Measurements from ENCODE around the gene PLXNC1. TPM values are rescaled to one million over a fixed set of nuclear protein-coding genes. Genes with fewer than 3 reads are reported as not detected.

The PLXNC1 gene
- total RNA-seq, 5 donors from 2014 or later (not counting 1 experiment from before 2014, with no cell fraction given), result 12.9 to 23.9 (median 19.2) TPM

DNA sequence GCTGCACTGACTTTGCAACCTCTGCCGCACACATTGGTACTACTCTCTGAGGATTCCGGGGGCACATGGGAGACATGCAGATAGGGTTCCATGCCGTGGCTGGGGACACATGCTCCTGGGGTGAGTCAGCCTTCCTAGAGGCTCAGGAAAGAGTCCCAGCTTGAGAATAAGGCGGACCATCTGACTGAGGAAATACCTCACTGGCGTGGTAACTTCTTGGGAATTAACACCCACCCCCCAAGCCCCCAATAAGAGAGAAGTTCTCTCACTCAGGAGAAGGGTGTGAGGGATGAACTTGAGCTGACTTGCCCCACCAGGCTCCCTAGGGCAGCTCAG lies 23.2 kb downstream of the PLXNC1 start:
- Mint-ChIP-seq H3K27ac (no peak overlapping the region), H3K4me3 (no peak overlapping the region), H3K9me3 (no peaks in the 10 kb centered on the region), H3K4me1 (peaks cover 52 to 74% (median 74%) of the 10 kb centered on the region in 3 donors), H3K36me3 (peaks cover 13% of the 10 kb centered on the region), H3K27me3 (no peaks in the 10 kb centered on the region)
- Histone ChIP-seq H3K4me3 (ENCODE audit: control insufficient read depth in 1 of 2, extremely low read depth in 1 of 2, low read length in 1 of 2) (no peak overlapping the region), H3K9me3 (no peaks in the 10 kb centered on the region), H3K4me1 (ENCODE audit: control insufficient read depth in 1 of 2, extremely low read depth in 1 of 2, insufficient read depth in 2 of 2, low read length in 2 of 2) (peaks cover 22 to 29% of the 10 kb centered on the region in 2 experiments), H3K27me3 (replicated peaks in 1 of 2; ENCODE audit: control insufficient read depth in 2 of 2, extremely low read depth in 1 of 2, insufficient read depth in 2 of 2, low read length in 1 of 2) (no peaks in the 10 kb centered on the region), H3K27ac (ENCODE audit: low read length) (no peak overlapping the region), H3K36me3 (ENCODE audit: control insufficient read depth in 2 of 2, extremely low read depth in 1 of 2, insufficient read depth in 1 of 2, low read length in 1 of 2) (no peaks in the 10 kb centered on the region)
- CTCF ChIA-PET, result interaction anchor here (0.6 to 0.8 kb wide), 2 partner anchors 37 to 133 kb away, joined by 3 to 6 read pairs; no protein-coding TSS in a partner anchor
- DNase-seq (no peak), ATAC-seq (replicated peaks in 1 of 4) (no peak)
- 100% methylated on average over 1 of the region's 5 CpGs for WGBS (ENCODE audit: insufficient coverage)
- POLR2A ChIA-PET, result no interaction called here

- DNase-seq (peak in 1 of 35 experiments; percentile 11), ATAC-seq (replicated peaks in 1 of 4) (peak in 2 of 4 experiments; percentile 28 to 46)
- Mint-ChIP-seq H3K27ac (peak overlapping the region in 1 of 2 donors; percentile 7), H3K27me3 (no peaks in the 10 kb centered on the region), H3K36me3 (peaks cover 13% of the 10 kb centered on the region), H3K4me1 (peaks cover 52 to 74% (median 74%) of the 10 kb centered on the region in 3 donors), H3K9me3 (no peaks in the 10 kb centered on the region), H3K4me3 (no peak overlapping the region)
- Histone ChIP-seq H3K27me3 (replicated peaks in 1 of 2; ENCODE audit: control insufficient read depth in 2 of 2, extremely low read depth in 1 of 2, insufficient read depth in 2 of 2, low read length in 1 of 2) (no peaks in the 10 kb centered on the region), H3K4me1 (ENCODE audit: control insufficient read depth in 1 of 2, extremely low read depth in 1 of 2, insufficient read depth in 2 of 2, low read length in 2 of 2) (peaks cover 22 to 29% of the 10 kb centered on the region in 2 experiments), H3K36me3 (ENCODE audit: control insufficient read depth in 2 of 2, extremely low read depth in 1 of 2, insufficient read depth in 1 of 2, low read length in 1 of 2) (no peaks in the 10 kb centered on the region), H3K4me3 (ENCODE audit: control insufficient read depth in 1 of 2, extremely low read depth in 1 of 2, low read length in 1 of 2) (no peak overlapping the region), H3K27ac (ENCODE audit: low read length) (no peak overlapping the region), H3K9me3 (no peaks in the 10 kb centered on the region)
- POLR2A ChIA-PET, result no interaction called here
- CTCF ChIA-PET, result interaction anchor here (0.6 to 0.8 kb wide), 2 partner anchors 37 to 133 kb away, joined by 3 to 6 read pairs; no protein-coding TSS in a partner anchor
- no CpG with 5 or more reads among the region's 5 CpGs for WGBS (ENCODE audit: insufficient coverage)
Measured at GRCh38 chr12:94172031-94172430, 23.7 kb downstream of the PLXNC1 start.

DNA sequence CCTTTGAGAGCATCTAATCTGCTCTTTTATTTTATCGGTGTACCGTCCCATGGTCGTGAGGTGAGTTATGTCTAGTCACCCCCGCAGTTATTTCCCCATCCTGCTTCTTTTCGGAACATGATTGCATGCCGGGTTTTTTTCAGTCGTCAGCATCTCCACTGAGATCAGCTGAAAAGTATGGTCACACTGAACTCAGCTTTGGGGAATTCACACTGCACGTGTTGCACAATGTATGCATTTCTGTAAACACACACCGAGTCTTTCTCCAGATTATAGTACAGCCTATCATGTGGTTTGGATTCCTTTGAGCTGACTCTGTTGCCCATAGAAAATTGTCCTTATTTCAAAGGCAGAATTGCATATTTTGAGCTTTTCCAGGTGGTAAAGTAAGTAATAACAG lies 24.6 kb downstream of the PLXNC1 start:
- no peak overlapping the region for H3K27ac Mint-ChIP-seq
- Histone ChIP-seq H3K9me3 (no peaks in the 10 kb centered on the region), H3K4me1 (ENCODE audit: control insufficient read depth in 1 of 2, extremely low read depth in 1 of 2, insufficient read depth in 2 of 2, low read length in 2 of 2) (peaks cover 22 to 29% of the 10 kb centered on the region in 2 experiments), H3K36me3 (ENCODE audit: control insufficient read depth in 2 of 2, extremely low read depth in 1 of 2, insufficient read depth in 1 of 2, low read length in 1 of 2) (no peaks in the 10 kb centered on the region), H3K27ac (ENCODE audit: low read length) (no peak overlapping the region), H3K27me3 (replicated peaks in 1 of 2; ENCODE audit: control insufficient read depth in 2 of 2, extremely low read depth in 1 of 2, insufficient read depth in 2 of 2, low read length in 1 of 2) (no peaks in the 10 kb centered on the region), H3K4me3 (ENCODE audit: control insufficient read depth in 1 of 2, extremely low read depth in 1 of 2, low read length in 1 of 2) (no peak overlapping the region)
- peaks cover 0 to 1% (median under 1%) of the 10 kb centered on the region in 3 donors for H3K9me3 Mint-ChIP-seq
- peak in 1 of 35 experiments; percentile 27 for DNase-seq
- no peak overlapping the region for H3K4me3 Mint-ChIP-seq
- CTCF ChIA-PET, result interaction anchor here in 1 of 2 donors (0.7 kb wide), 1 partner anchor 420 kb away, joined by 4 read pairs; no protein-coding TSS in a partner anchor
- POLR2A ChIA-PET, result no interaction called here
- 84% methylated on average over 8 of the region's 9 CpGs for WGBS (ENCODE audit: insufficient coverage)
- H3K27me3 Mint-ChIP-seq, result no peaks in the 10 kb centered on the region
- H3K4me1 Mint-ChIP-seq, result peaks cover 52 to 74% (median 67%) of the 10 kb centered on the region in 3 donors
- H3K36me3 Mint-ChIP-seq, result peaks cover 22% of the 10 kb centered on the region
- ATAC-seq (replicated peaks in 1 of 4), result no peak

DNA sequence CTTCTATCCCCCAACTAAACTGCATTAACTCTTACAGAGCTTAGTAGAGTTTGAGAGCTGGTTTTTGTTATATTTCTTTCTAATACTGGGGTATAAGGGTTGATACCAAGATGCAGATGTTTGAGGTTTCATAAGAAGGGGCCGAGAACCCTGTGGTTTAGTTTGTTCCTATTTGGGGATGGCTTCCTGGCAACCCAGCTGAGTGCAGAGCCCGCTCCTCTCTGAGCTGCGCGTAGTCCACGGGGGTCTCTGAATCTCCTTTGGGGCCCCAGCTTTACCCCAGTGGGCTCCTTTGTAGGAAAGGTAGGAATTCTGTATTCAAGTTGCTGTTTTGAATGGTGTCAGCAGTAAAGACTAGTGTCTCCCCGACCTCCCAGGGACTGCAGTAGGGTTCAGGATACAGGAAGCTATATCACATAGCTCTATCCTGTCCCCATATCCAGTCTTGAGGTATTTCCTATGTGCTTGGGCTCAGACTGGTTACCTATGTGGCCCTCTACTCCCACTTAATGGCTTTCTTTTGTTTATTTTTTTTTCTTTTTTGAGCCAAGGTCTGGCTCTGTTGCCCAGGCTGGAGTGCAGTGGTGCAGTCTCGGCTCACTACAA lies 25.4 kb downstream of the PLXNC1 start:
- Mint-ChIP-seq H3K27ac (peak overlapping the region in 1 of 2 donors; percentile 73), H3K4me1 (peaks cover 52 to 66% (median 59%) of the 10 kb centered on the region in 3 donors), H3K4me3 (peak overlapping the region in 1 of 3 donors; percentile 46), H3K9me3 (peaks cover 0 to 6% (median 5%) of the 10 kb centered on the region in 3 donors), H3K36me3 (peaks cover 28% of the 10 kb centered on the region), H3K27me3 (no peaks in the 10 kb centered on the region)
- Histone ChIP-seq H3K27me3 (replicated peaks in 1 of 2; ENCODE audit: control insufficient read depth in 2 of 2, extremely low read depth in 1 of 2, insufficient read depth in 2 of 2, low read length in 1 of 2) (no peaks in the 10 kb centered on the region), H3K27ac (ENCODE audit: low read length) (no peak overlapping the region), H3K4me1 (ENCODE audit: control insufficient read depth in 1 of 2, extremely low read depth in 1 of 2, insufficient read depth in 2 of 2, low read length in 2 of 2) (peaks cover 22 to 29% of the 10 kb centered on the region in 2 experiments), H3K4me3 (ENCODE audit: control insufficient read depth in 1 of 2, extremely low read depth in 1 of 2, low read length in 1 of 2) (peak overlapping the region in 1 of 2 donors; percentile 0), H3K36me3 (ENCODE audit: control insufficient read depth in 2 of 2, extremely low read depth in 1 of 2, insufficient read depth in 1 of 2, low read length in 1 of 2) (no peaks in the 10 kb centered on the region), H3K9me3 (no peaks in the 10 kb centered on the region)
- ChIA-PET CTCF (interaction anchor here (0.5 to 0.7 kb wide), 4 partner anchors 80 to 1288 kb away, joined by 3 to 6 read pairs (median 4); no protein-coding TSS in a partner anchor), POLR2A (no interaction called here)
- ATAC-seq (replicated peaks in 1 of 4) (peak in 1 of 4 experiments; percentile 59), DNase-seq (peak in 2 of 35 experiments; percentile 12 to 25)
- 30% methylated on average over 2 of the region's 7 CpGs for WGBS (ENCODE audit: insufficient coverage)

DNA sequence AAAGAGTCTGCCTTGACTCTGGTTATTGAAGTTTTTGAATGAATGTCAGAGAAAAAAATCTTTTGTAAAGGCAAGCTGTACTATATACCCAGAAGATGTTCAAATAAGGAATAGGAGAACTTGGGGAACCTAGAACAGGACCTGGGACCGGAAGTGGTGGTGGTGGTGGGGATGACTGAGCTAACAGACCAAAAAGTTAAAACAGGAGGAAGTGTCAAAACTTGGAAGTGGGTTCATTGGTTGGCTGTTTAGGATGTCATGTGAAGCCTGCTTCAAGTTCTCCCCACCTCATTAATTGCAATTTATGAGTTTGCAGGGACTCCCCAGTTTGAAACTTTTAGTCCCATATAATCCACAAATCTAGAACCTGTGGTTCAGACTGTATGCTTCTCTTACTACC lies 26.2 kb downstream of the PLXNC1 start:
- DNase-seq (peak in 26 of 35 experiments; percentile 2 to 62 (median 18)), ATAC-seq (replicated peaks in 1 of 4) (peak; percentile 7 to 71 (median 66))
- Histone ChIP-seq H3K4me1 (ENCODE audit: control insufficient read depth in 1 of 2, extremely low read depth in 1 of 2, insufficient read depth in 2 of 2, low read length in 2 of 2) (peaks cover 20 to 26% of the 10 kb centered on the region in 2 experiments), H3K36me3 (ENCODE audit: control insufficient read depth in 2 of 2, extremely low read depth in 1 of 2, insufficient read depth in 1 of 2, low read length in 1 of 2) (no peaks in the 10 kb centered on the region), H3K27ac (ENCODE audit: low read length) (no peak overlapping the region), H3K27me3 (replicated peaks in 1 of 2; ENCODE audit: control insufficient read depth in 2 of 2, extremely low read depth in 1 of 2, insufficient read depth in 2 of 2, low read length in 1 of 2) (no peaks in the 10 kb centered on the region), H3K9me3 (no peaks in the 10 kb centered on the region), H3K4me3 (ENCODE audit: control insufficient read depth in 1 of 2, extremely low read depth in 1 of 2, low read length in 1 of 2) (peak overlapping the region in 1 of 2 donors; percentile 5)
- peaks cover 33% of the 10 kb centered on the region for H3K36me3 Mint-ChIP-seq
- ChIA-PET POLR2A (no interaction called here), CTCF (interaction anchor here (0.5 to 1.6 kb wide), 3 partner anchors 40 to 79 kb away, joined by 4 to 6 read pairs (median 6); no protein-coding TSS in a partner anchor)
- no peaks in the 10 kb centered on the region for H3K27me3 Mint-ChIP-seq
- WGBS (ENCODE audit: insufficient coverage), result 33% methylated on average over 1 of the region's 1 CpG
- H3K4me1 Mint-ChIP-seq, result peaks cover 49 to 60% (median 51%) of the 10 kb centered on the region in 3 donors
- peak overlapping the region in 1 of 2 donors; percentile 73 for H3K27ac Mint-ChIP-seq
- peaks cover 0 to 6% (median 5%) of the 10 kb centered on the region in 3 donors for H3K9me3 Mint-ChIP-seq
- H3K4me3 Mint-ChIP-seq, result peak overlapping the region in 1 of 3 donors; percentile 46

- DNase-seq, result no peak
- POLR2A ChIA-PET, result no interaction called here
Measured at GRCh38 chr12:94175763-94176668, 27.6 kb downstream of the PLXNC1 start.

More at GRCh38 chr12:94175763-94176668, 27.6 kb downstream of the PLXNC1 start:
- H3K27me3 ChIP-seq (replicated peaks in 1 of 2; ENCODE audit: control insufficient read depth in 2 of 2, extremely low read depth in 1 of 2, insufficient read depth in 2 of 2, low read length in 1 of 2), result no peaks in the 10 kb centered on the region
- no peaks in the 10 kb centered on the region for H3K9me3 ChIP-seq
- CTCF ChIA-PET, result interaction anchor here in 1 of 2 donors (0.5 to 1.6 kb wide), 2 partner anchors 41 to 1205 kb away, joined by 4 to 5 read pairs; no protein-coding TSS in a partner anchor
- peaks cover 39 to 58% (median 44%) of the 10 kb centered on the region in 3 donors for H3K4me1 Mint-ChIP-seq
- H3K27me3 Mint-ChIP-seq, result no peaks in the 10 kb centered on the region
- no peak overlapping the region for H3K27ac ChIP-seq (ENCODE audit: low read length)
- peaks cover 14 to 33% of the 10 kb centered on the region in 2 experiments for H3K4me1 ChIP-seq (ENCODE audit: control insufficient read depth in 1 of 2, extremely low read depth in 1 of 2, insufficient read depth in 2 of 2, low read length in 2 of 2)
- H3K9me3 Mint-ChIP-seq, result peaks cover 0 to 6% (median 5%) of the 10 kb centered on the region in 3 donors
- ATAC-seq (replicated peaks in 1 of 4), result no peak
- peak overlapping the region in 1 of 3 donors; percentile 0 for H3K4me3 Mint-ChIP-seq
- H3K36me3 Mint-ChIP-seq, result peaks cover 36% of the 10 kb centered on the region
- no peaks in the 10 kb centered on the region for H3K36me3 ChIP-seq (ENCODE audit: control insufficient read depth in 2 of 2, extremely low read depth in 1 of 2, insufficient read depth in 1 of 2, low read length in 1 of 2)
- H3K27ac Mint-ChIP-seq, result peak overlapping the region in 1 of 2 donors; percentile 17
- H3K4me3 ChIP-seq (ENCODE audit: control insufficient read depth in 1 of 2, extremely low read depth in 1 of 2, low read length in 1 of 2), result no peak overlapping the region
- WGBS (ENCODE audit: insufficient coverage), result 50% methylated on average over 6 of the region's 10 CpGs
